ENCODE results near the gene RAMACL. TPM values are rescaled to one million over a fixed set of nuclear protein-coding genes. Genes with fewer than 3 reads are reported as not detected.

RAMACL gene
- total RNA-seq, 1 donor from 2014 or later = 0.20 TPM

GRCh38 chr6:166618866-166619761 lies 32.6 kb upstream of the RAMACL start:
- intact Hi-C loops (cut with micrococcal nuclease) = no loop called here

DNA sequence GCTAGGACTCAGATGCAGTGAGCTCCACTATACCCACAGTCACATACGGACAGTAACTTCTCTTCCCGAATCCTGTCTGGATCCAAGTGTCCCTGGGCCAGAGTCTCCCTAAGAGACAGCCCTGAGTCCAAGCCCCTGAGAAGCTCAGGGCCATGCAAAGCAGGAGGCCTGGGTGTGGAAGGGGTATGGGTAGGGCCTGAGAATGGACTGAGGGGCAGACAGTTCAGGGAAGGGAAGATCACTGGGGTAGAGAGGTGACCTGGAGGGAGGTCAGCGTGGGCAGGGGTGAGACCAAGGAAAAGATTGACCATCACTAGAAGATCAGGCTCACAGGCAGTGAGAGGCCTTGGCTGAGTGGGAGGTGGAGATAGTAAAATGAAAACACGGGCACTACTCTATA lies 31.8 kb upstream of the RAMACL start:
- intact Hi-C loops (cut with micrococcal nuclease) = no loop called here

DNA sequence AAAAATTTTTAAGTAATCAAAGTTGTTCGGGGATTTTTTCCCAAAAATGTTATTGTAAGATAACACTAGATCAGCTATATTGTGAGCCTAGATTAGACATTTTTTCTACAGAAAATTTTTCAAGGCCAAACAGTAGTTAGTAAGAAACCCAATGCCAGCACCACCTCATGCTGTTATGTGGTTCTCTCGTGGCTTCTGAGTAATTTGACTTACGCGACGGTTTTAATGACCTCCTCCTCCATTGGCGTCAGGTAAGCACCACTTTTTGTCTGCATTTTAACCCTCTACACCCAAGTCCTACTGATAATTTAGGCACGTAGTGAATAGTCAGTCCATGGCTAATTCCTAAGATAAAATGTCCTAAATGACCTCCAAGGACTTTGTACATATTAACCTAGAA lies 30.9 kb upstream of the RAMACL start:
- intact Hi-C loops (cut with micrococcal nuclease) = no loop called here

- intact Hi-C loops (cut with micrococcal nuclease) = no loop called here
Measured at GRCh38 chr6:166616261-166617238, 30.1 kb upstream of the RAMACL start.

DNA sequence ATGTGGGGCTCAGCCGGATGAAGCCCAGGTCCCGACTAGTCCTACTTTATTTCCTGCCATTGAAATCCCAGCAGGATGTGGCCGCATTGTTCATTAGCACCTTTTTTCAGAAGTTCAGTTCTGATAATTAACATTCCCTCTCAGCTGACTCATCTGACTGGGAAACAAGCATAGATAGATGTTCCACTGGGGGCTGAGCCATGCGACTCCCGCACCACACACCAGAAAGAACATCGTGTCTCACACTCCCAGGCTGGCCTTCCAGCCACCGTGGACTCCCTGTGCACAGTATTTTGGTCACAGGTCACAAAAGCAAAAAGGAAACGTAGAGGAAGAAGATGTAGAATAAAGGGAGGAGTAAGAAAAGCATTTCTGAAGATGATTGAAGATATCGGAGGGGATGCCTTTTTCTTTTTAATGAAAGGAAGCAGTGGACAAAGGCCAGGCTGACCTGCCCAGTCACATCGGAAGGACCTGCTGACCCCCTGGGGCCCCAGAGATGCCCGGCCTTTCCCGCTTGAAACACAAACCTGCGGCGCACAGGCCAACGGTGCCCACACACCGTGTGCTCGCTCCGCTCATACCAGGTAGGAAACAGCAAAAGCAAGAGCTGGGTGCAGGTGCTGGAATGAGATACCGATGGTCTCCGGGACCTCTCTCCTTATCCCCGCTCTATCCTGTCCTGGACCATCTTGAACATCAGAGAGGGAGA lies 28.7 kb upstream of the RAMACL start:
- intact Hi-C loops (cut with micrococcal nuclease) = no loop called here

DNA sequence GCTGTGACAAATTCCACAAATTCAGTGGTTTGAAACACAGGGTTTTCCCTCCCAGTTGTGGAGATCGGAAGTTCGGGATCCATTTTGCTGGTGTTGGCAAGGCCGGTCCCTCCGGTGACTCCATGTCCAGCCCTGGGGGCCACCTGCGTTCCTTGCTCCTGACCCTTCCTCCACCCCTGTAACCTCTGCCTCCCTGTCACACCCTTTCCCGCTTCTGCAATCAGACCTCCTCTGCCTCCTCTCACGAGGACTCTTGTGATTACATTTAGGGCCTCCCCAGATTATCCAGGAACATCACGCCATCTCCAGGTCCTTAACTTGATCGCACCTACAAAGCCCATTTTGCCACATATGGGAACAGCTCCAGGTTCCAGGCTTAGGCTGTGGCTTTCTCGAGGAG lies 28.1 kb upstream of the RAMACL start:
- intact Hi-C loops (cut with micrococcal nuclease) = no loop called here

DNA sequence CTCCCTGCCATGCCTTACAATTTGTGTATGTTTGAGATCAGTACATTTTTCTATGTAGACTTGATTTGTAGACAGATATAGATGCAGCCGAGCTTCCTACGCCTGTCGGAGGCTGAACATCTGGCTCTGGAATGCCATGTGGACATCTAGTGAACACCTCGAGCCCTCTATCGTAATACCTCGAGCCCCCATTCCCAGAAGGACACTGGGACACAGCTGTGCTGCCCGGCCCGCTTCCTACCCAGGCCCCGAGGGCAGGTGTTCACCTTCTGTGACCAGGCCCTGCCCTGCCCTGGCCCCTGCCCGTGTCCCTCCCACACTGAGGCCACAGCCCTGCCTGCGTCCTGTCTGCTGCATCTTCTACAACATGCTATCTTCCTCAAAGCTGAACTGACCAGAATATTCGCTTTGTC lies 27.7 kb upstream of the RAMACL start:
- intact Hi-C loops (cut with micrococcal nuclease) = no loop called here

DNA sequence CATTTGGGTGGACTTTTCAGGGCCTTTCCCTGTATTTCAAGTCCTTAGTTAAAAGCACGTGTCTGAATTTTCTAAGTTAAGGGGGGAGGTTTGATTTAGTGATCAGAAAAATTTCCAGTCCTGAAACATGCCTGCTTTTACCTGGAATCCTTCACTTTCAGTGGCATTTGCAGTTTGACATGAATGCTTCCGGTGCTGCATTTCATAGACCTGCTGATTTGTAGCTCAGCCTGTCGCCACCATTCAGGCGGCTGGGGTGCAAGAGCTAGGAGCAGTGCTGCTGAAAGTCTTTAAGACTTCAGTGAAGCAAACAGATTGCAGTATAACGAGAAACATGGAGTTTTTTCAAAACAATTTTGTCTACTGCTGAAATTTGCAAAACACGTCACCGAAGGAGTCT lies 26.5 kb upstream of the RAMACL start:
- intact Hi-C loops (cut with micrococcal nuclease) = no loop called here

DNA sequence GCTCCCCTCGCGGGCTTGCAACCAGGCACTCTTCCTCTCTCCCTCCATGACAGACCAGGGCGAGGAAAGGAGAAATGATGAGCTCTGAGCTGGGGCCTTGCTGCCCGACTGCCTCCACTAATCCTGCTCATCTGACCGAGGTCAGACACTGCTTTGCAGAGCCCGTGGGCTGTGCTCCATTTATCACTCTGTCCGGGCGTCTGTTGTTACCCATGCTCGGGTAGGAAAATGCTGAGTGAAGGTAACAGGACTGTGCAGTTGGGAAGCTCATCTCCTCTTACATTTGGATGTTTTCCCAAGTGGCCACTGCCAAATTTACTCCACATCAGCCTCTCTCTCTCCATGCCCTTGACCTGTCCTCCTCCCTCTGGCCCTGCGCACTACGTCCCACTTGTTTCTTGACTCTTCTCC lies 26.0 kb upstream of the RAMACL start:
- intact Hi-C loops (cut with micrococcal nuclease) = no loop called here

DNA sequence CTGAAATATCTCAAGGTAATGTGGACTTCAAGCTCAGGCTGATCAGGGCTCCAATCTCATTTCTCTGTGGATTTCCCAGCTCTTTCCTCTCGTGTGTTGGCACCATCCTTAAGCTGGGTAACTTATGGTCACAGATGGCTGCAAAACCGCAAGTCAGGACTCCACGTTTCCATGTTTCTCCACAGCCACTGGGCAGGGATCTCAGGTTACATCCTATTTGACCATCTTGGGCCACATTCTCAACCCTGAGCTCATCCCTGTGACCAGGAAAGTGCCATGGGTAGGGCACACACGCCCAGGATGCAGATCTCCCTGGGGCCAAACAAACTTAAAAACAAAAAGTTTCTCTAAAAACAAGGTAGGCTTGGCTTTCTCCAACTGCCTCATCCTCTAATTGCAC lies 25.2 kb upstream of the RAMACL start:
- intact Hi-C loops (cut with micrococcal nuclease) = no loop called here

DNA sequence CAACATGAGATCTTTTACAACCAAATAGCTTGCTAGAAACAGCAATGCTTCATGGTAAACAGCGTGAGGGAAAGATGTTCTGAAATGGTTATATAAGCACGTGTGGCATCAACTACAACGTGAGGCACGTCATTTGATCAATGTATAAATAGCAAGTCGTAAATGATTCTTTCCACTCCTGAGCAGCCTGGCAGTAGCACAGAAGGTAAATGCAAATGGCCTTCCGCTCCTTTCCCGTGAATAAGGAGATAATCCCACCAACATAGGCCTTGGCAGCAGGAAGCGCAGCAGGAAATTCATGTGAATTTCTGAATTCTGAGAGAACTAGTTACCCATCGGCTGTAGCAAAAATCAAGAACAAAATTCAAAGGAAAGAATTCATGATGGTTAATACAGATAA lies 23.6 kb upstream of the RAMACL start:
- intact Hi-C loops (cut with micrococcal nuclease) = no loop called here

GRCh38 chr6:166608774-166609173 lies 22.3 kb upstream of the RAMACL start:
- intact Hi-C loops (cut with micrococcal nuclease) = no loop called here

GRCh38 chr6:166605752-166606151 lies 19.3 kb upstream of the RAMACL start:
- intact Hi-C loops (cut with micrococcal nuclease) = no loop called here

GRCh38 chr6:166604911-166605310 lies 18.4 kb upstream of the RAMACL start:
- intact Hi-C loops (cut with micrococcal nuclease) = no loop called here

DNA sequence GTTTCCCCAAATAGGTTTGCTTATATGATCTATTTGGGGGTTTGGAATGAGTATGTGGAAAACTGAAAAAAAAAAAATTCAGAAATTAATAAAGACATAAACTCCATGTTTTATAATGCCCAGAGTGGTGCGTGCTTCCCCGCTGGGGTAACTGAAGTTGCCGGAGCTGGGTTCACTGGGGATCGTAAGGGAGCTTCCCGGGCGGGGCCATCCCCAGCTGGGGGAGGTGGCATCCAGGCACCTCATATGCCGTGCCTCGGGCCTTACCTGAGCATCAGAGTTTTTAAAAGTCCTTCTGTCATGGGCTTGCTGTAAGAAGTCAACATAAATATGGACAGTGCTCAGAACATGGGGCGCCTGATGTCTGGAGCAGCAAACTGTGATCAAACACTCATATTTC lies 17.9 kb upstream of the RAMACL start:
- intact Hi-C loops (cut with micrococcal nuclease) = no loop called here

DNA sequence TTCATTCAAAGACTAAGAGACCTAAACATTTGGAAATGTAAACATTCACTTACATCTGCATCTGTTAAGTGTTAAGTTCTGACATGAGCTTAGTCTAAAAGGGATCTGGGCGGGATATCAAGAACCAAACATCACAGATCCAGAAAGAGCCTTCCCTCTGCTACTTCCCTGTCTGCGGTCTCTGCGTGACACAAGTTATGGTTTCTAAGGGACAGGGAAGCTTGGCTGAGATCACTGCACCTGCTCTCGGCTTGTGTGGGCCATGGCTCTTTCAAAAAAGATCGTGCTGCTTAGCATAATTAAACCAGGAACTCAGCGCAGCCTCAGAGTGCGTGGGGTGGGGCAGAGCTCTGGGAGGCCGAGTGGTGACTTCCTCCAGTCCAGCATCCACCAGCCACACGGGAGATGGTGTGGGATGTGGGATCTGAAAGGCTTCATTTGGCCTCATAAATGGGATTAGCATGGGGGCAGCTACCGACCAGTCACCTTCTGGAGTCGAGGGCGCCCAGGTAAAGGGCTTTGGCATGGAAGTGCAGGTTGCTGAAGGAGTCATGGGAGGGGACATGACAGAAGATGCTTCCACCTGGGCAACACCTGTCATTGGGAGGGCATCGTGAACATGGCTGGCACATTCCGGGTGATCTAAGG lies 16.7 kb upstream of the RAMACL start:
- intact Hi-C loops (cut with micrococcal nuclease) = no loop called here

GRCh38 chr6:166601956-166602355 lies 15.5 kb upstream of the RAMACL start:
- intact Hi-C loops (cut with micrococcal nuclease) = no loop called here

GRCh38 chr6:166600931-166601330 lies 14.5 kb upstream of the RAMACL start:
- intact Hi-C loops (cut with micrococcal nuclease) = no loop called here

DNA sequence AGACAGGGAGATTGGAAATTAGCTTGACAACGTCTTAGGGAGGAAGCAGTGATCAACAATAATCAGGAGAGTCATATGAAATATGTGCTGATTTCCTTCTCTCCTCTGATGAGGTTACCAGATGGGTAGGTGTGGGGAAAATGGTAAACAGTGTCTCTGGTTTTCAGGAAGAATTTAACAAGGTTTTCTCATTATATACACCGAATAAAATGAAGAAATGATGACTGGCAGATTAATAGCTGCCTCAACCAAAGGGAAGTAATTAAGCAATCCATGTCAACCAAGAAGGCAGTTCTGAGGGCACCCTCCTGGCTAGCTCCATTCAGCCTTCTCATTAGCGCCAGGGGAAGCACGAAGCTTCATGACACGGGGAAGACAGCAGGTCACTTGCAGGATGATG lies 12.7 kb upstream of the RAMACL start:
- intact Hi-C loops (cut with micrococcal nuclease) = no loop called here

DNA sequence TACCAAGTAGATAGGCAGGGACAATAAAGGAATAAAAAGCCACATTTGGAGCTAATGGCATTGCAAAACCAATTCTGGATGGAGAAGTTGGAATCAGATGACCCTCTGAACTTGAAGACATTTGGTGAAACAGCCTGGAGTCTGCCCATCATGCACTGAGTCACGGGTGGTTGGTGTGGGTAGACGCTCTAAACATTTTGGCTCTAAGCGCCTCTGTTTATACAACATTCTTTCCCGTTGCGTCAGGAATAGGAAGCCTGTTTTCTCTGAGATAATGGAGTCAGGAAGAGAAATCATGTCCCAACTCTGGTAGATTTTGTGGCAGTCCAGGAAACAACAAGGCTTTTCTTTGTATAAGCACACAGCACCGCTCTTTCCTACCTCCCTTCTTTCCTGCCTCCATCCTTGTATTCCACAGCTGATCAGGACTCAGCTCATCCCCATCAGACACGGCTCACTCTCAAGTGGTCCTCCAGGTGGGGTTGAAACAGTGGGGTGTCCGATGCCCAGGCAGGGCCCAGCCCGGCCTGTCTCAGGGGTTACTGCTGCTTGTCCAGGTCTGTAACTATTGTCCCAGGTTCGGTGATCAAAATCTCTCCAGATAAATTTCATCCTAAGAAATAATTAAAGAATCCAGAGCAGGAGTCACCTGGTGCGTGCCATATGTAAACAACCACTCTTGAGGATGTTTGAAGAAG lies 12.1 kb upstream of the RAMACL start:
- intact Hi-C loops (cut with micrococcal nuclease) = no loop called here

All from T-helper 2 cell treated with Interferon-gamma antibody and Interleukin-4, amounts not matched to agents 100 ng/mL and 5 ng/mL, for 36 hours (primary cell).